ENCODE data around the gene COLQ.
"Not testable (repeated sequence)": the region's sequence is repeated elsewhere in the genome, so short reads cannot be mapped to it uniquely, and the experiment has no call there.

The COLQ gene

GRCh38 chr3:15467227-15468181 lies 54.0 kb downstream of the COLQ start:
- DNase-seq (ENCODE audit: insufficient read length, low spot score) (no peak), FAIRE-seq (no peak)
- TF ChIP-seq POLR2A (IDR thresholded peaks at IDR 0.05; ENCODE audit: low read depth, low read length), result no peak

GRCh38 chr3:15465876-15466585 lies 55.5 kb downstream of the COLQ start:
- FAIRE-seq, result no peak

GRCh38 chr3:15462451-15462850 lies 59.1 kb downstream of the COLQ start:
- FAIRE-seq, result no peak
- TF ChIP-seq POLR2A (IDR thresholded peaks at IDR 0.05; ENCODE audit: low read depth, low read length), result no peak
- DNase-seq (ENCODE audit: insufficient read length, low spot score), result no peak

More at GRCh38 chr3:15465876-15466585, 55.5 kb downstream of the COLQ start:
- no peak for DNase-seq (ENCODE audit: insufficient read length, low spot score)
- no peak for TF ChIP-seq POLR2A (IDR thresholded peaks at IDR 0.05; ENCODE audit: low read depth, low read length)

- no peak for TF ChIP-seq POLR2A (IDR thresholded peaks at IDR 0.05; ENCODE audit: low read depth, low read length)
- FAIRE-seq, result no peak
- DNase-seq (ENCODE audit: insufficient read length, low spot score), result no peak
These were observed 60.5 kb downstream of the COLQ start for GRCh38 chr3:15460891-15461531.

GRCh38 chr3:15458212-15458780 lies 63.2 kb downstream of the COLQ start:
- no peak for DNase-seq (ENCODE audit: insufficient read length, low spot score)

GRCh38 chr3:15456915-15457314 lies 64.6 kb downstream of the COLQ start:
- FAIRE-seq; DNase-seq (ENCODE audit: insufficient read length, low spot score): not testable (repeated sequence)

More at GRCh38 chr3:15458212-15458780, 63.2 kb downstream of the COLQ start:
- FAIRE-seq, result no peak
- TF ChIP-seq POLR2A (IDR thresholded peaks at IDR 0.05; ENCODE audit: low read depth, low read length), result no peak

- no peak for TF ChIP-seq POLR2A (IDR thresholded peaks at IDR 0.05; ENCODE audit: low read depth, low read length)
These were observed 65.2 kb downstream of the COLQ start for GRCh38 chr3:15456321-15456720.

GRCh38 chr3:15455756-15456155 lies 65.8 kb downstream of the COLQ start:
- FAIRE-seq (no peak), DNase-seq (ENCODE audit: insufficient read length, low spot score) (no peak)
- no peak for TF ChIP-seq POLR2A (IDR thresholded peaks at IDR 0.05; ENCODE audit: low read depth, low read length)

More at GRCh38 chr3:15456321-15456720, 65.2 kb downstream of the COLQ start:
- DNase-seq (ENCODE audit: insufficient read length, low spot score) (no peak), FAIRE-seq (no peak)

- FAIRE-seq, result no peak
- no peak for DNase-seq (ENCODE audit: insufficient read length, low spot score)
- TF ChIP-seq POLR2A (IDR thresholded peaks at IDR 0.05; ENCODE audit: low read depth, low read length), result no peak
These were observed 66.5 kb downstream of the COLQ start for GRCh38 chr3:15454965-15455364.

- no peak for TF ChIP-seq POLR2A (IDR thresholded peaks at IDR 0.05; ENCODE audit: low read depth, low read length)
- FAIRE-seq (no peak), DNase-seq (ENCODE audit: insufficient read length, low spot score) (no peak)
These were observed 67.4 kb downstream of the COLQ start for GRCh38 chr3:15453991-15454625.

GRCh38 chr3:15453501-15453900 lies 68.0 kb downstream of the COLQ start:
- no peak for TF ChIP-seq POLR2A (IDR thresholded peaks at IDR 0.05; ENCODE audit: low read depth, low read length)
- no peak for FAIRE-seq
- DNase-seq (ENCODE audit: insufficient read length, low spot score), result no peak

- DNase-seq (ENCODE audit: insufficient read length, low spot score), result no peak
- TF ChIP-seq POLR2A (IDR thresholded peaks at IDR 0.05; ENCODE audit: low read depth, low read length), result no peak
These were observed 68.5 kb downstream of the COLQ start for GRCh38 chr3:15452961-15453360.

GRCh38 chr3:15452156-15452555 lies 69.3 kb downstream of the COLQ start:
- no peak for TF ChIP-seq POLR2A (IDR thresholded peaks at IDR 0.05; ENCODE audit: low read depth, low read length)
- DNase-seq (ENCODE audit: insufficient read length, low spot score) (no peak), FAIRE-seq (no peak)

More at GRCh38 chr3:15452961-15453360, 68.5 kb downstream of the COLQ start:
- no peak for FAIRE-seq

All from H54 (cell line).